ENCODE data around the gene RPS19.

Gene RPS19

DNA sequence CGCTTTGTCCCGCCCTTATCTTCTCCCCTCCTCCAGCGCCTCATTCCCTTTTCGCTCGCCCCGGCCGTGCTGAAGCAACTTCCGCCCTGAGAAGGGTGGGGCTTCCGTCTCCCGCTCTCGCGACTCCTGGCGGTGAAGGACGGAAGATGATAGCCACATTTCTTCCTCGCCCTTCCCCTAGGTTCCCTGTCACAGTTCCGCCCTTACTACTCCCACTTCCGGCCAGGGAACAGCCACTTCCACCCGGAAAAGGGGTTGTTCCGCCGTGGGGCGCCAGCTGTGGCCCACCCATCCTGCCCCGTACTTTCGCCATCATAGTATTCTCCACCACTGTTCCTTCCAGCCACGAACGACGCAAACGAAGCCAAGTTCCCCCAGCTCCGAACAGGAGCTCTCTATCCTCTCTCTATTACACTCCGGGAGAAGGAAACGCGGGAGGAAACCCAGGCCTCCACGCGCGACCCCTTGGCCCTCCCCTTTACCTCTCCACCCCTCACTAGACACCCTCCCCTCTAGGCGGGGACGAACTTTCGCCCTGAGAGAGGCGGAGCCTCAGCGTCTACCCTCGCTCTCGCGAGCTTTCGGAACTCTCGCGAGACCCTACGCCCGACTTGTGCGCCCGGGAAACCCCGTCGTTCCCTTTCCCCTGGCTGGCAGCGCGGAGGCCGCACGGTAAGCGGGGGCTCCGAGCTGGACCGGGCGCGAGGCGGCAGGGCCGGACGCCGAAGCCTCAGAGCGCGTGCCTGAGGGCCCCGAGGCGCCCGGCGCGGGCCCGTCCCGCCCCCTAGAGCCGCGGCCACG is at the start of gene RPS19:
RPS19 (plus strand) TSS at position 638 of the 801 bp plus-strand sequence. CDS start 520 bp downstream, outside the sequence.
- DNase-seq: peak; percentile 99

GRCh38 chr19:41810301-41810700 is 49.8 kb upstream of the RPS19 start:
- DNase-seq: no peak

DNA sequence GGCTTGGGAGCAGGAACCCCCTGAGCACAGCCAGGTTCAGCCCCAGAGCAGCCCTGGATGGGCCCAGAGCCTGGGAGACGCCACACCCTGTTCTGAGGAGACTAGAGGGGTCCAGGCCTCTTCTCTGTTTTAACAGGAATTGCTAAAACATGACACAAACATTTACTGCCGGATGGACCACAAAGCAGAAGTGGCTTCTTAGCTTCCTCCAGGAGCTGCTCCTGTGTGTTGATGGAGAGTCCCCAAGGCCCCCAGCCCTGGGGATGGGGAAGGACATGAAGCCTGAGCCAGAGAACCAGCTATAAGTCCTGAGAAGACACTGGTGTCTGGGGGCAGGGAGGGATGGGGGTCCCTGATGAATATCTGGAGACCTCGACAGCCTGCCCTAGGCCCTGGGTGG is 49.0 kb upstream of the RPS19 start:
- DNase-seq: no peak

- no peak for DNase-seq
Observed at GRCh38 chr19:41811981-41812380, 48.1 kb upstream of the RPS19 start.

DNA sequence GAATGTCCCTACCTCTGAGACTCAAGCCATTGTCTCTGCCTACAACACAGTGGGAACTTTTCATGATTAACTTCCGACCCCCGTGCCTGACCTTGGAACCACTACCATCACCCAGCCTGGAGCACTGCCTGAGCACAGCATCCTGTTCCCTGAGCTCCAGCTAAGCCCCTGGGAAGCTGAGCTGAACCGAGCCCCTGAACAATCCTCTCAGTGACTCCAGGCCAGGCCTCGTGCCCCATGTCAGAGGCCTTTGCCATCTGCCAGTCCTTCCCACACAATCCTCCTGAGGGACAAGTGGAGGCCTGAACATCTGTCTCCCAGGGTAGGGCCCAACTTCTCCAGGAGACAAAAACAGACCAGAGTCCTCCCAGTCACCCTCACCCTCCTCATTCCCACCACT is 46.1 kb upstream of the RPS19 start:
- no peak for DNase-seq

DNA sequence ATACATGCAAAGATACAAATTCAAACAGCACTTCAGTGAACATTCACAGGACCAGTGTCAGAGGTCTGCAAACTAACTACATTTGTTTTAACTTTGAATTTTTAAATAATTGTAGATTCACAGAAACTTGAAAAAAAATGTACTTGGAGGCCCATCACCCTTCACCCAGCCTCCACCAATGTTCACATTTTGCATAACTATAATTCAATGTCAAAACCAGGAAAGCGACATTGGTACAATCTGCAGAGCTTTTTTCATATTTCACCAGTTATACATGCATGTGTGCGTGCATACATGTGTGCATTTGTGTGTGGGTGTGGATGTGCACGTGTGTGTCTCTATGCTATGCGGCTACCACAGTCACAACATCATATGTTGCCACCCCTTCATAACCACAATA is 44.8 kb upstream of the RPS19 start:
- DNase-seq: no peak

DNA sequence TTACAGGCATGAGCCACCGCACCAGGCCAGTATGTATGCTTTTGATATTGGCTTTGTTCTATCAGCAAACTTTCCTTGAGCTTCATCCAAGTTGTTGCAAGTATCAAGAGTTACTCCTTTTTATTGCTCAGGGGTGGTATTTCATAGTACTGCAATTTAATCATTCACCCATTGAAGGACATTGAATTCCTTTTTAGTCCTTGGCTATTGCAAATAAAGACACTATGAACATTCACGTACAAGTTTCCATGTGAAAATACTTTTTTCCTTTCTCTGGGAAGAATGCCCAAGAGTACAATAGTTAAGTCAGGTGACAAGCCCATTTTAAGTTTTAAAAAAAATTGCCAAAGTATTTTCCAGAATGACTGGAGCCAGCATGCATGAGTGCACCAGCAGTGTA is 43.3 kb upstream of the RPS19 start:
- DNase-seq: no peak

GRCh38 chr19:41821003-41821735 is 38.9 kb upstream of the RPS19 start:
- peak; percentile 78 for DNase-seq

- no peak for DNase-seq
Observed at GRCh38 chr19:41837981-41838708, 21.9 kb upstream of the RPS19 start.

- no peak for DNase-seq
Observed at GRCh38 chr19:41839211-41839610, 20.8 kb upstream of the RPS19 start.

DNA sequence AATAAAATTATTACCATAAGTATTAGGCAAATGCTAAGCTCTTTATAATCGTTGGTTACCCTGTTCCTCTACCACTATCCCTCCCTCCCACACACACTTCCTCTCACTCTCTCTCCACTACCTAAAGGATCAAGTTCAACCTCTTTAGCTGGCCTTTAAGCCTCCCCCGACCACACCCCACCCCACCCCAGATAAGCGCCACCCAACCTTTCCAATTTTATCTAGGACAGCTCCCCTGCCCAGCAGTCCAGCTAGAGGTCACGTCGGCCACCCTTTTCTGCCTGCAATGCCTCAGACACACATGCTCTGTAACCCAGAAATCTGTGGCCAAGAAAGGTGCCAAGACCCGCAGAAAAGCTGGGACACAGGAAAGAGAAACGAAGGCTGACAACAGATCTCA is 16.7 kb upstream of the RPS19 start:
- no peak for DNase-seq

GRCh38 chr19:41844601-41845000 is 15.5 kb upstream of the RPS19 start, which contains the start of gene LYPD4:
Gene LYPD4 (minus strand): TSS chr19:41844683. CDS start chr19:41839285, 5,398 bp downstream.
- DNase-seq: no peak

DNA sequence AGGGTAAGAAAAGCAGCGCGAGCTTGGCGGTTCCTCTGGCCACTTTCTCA is 15.2 kb upstream of the RPS19 start, which contains the start of gene DMRTC2:
DMRTC2 (plus strand) TSS at position 42 of the 50 bp plus-strand sequence. CDS start 2,387 bp downstream, outside the sequence.
- no peak for DNase-seq

- no peak for DNase-seq
Observed at GRCh38 chr19:41845051-41845590, 14.9 kb upstream of the RPS19 start.

DNA sequence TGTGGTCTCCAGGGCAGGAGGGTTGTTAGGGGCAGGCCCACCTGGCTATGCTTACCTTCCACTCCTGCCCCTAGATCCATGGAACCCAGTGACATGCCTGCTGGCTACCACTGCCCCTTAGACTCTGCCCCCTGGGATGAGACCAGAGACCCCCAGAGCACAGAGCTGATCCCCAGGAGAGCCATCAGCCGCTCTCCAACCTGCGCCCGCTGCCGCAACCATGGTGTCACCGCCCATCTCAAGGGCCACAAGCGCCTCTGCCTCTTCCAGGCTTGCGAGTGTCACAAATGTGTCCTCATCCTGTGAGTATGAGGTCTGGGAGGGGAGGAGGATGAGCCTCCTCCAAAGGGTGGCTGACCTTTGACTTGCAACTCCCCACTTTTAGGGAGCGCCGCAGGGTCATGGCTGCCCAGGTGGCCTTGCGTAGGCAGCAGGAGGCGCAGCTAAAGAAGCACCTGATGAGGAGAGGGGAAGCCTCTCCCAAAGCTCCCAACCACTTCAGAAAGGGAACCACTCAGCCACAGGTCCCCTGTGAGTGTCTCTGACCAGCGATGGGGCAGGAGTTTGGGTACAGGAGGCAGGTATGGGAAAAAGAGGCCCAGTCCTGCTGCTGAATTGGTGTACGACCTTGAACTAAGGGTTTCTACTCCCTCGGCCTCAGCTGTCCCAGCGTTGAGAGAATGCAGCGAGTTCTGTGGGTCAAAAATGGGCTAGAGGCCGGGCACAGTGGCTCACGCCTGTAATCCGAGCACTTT is 12.5 kb upstream of the RPS19 start:
- DNase-seq: no peak

- DNase-seq: no peak
Observed at GRCh38 chr19:41848666-41849065, 11.4 kb upstream of the RPS19 start.

GRCh38 chr19:41849067-41849466 is 11.0 kb upstream of the RPS19 start:
- DNase-seq: no peak

DNA sequence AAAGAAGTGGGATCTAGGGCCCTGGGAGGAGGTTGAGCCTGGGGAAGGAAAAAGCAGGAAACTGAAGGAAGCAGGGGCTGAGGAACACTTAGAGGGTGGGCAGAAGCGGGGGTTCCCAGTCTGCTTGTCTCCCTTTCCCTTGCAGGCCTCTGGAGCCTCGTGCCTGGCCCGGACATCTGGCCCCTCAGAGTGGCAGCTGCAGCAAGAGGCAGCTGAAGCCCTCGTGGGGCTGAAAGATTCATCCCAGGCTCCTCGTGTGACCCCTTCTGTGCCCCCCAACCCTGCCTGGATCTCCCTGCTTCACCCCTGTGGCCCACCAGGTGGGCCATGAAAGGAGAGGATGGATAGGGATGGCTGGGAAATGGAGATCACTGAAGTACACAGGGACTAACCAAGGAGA is 9.7 kb upstream of the RPS19 start:
- DNase-seq: no peak

GRCh38 chr19:41851456-41851855 is 8.6 kb upstream of the RPS19 start:
- DNase-seq: no peak

- DNase-seq: no peak
Observed at GRCh38 chr19:41853344-41853743, 6.7 kb upstream of the RPS19 start.

DNA sequence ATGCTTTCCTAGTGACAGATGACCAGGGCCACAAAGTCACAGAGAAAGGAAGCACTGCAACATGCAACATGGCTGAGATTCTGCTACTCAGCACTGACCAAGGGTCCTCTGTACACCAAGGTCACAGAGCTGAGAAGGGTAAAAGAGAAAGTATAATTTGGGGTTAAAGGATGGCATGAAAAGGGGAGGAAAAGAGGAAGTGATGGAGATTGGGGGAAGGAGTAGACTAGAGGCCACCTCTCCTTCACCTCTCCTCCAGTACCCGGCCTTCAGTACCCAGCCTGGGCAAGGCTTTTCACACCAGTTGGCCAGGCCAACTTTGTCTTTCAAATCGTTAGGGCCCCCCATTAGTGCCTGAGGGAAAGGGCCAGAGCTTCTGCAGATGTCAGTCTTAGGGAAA is 6.3 kb upstream of the RPS19 start:
- DNase-seq: no peak

DNA sequence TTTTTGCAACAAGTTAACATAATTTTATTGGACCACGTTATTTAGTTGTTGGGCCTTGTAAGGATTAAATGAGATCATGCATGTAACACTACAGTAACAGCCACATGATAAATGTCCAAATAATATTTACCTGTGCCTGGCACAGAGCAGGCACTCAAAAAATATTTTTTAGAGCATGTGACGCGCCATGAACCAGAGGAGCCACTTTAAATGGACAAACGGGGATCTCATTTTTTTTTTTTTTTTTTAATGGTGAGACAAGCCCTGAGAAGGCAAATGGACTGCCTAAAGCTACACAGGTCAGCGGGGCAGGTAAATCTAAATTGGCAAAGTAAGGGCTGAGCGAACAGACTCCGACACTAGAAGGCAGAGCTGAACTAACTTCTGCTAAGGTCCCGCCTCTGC is 840 bp upstream of the RPS19 start:
- DNase-seq: no peak

Data from NCI-H146 (cell line).